ENCODE results near the gene CACNA1G. TPM values are rescaled to one million over a fixed set of nuclear protein-coding genes. Genes with fewer than 3 reads are reported as not detected.

CACNA1G gene
- total RNA-seq, 1 experiment from 2014 or later, result 6.7 TPM

- Mint-ChIP-seq H3K4me3 (no peak overlapping the region), H3K9me3 (no peaks in the 10 kb centered on the region), H3K4me1 (peaks cover 15% of the 10 kb centered on the region), H3K36me3 (no peaks in the 10 kb centered on the region), H3K27me3 (ENCODE audit: low read depth) (peaks cover 30% of the 10 kb centered on the region), H3K27ac (no peak overlapping the region)
- no peak for DNase-seq (ENCODE audit: low spot score)
- TF ChIP-seq, protein P1, sequence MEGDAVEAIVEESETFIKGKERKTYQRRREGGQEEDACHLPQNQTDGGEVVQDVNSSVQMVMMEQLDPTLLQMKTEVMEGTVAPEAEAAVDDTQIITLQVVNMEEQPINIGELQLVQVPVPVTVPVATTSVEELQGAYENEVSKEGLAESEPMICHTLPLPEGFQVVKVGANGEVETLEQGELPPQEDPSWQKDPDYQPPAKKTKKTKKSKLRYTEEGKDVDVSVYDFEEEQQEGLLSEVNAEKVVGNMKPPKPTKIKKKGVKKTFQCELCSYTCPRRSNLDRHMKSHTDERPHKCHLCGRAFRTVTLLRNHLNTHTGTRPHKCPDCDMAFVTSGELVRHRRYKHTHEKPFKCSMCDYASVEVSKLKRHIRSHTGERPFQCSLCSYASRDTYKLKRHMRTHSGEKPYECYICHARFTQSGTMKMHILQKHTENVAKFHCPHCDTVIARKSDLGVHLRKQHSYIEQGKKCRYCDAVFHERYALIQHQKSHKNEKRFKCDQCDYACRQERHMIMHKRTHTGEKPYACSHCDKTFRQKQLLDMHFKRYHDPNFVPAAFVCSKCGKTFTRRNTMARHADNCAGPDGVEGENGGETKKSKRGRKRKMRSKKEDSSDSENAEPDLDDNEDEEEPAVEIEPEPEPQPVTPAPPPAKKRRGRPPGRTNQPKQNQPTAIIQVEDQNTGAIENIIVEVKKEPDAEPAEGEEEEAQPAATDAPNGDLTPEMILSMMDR (IDR thresholded peaks at IDR 0.05), result no peak
- no peak for TF ChIP-seq CREB1 (CRISPR knock-in tag; IDR thresholded peaks at IDR 0.05)
- no peak for TF ChIP-seq OVOL2 (CRISPR knock-in tag; IDR thresholded peaks at IDR 0.05; ENCODE audit: borderline replicate concordance)
- ATAC-seq, result no peak
- POLR2A ChIA-PET, result no interaction called here
- CTCF ChIA-PET, result interaction anchor here (5.6 kb wide), 1 partner anchor 72 kb away, joined by 313 read pairs; no protein-coding TSS in a partner anchor
These were observed 6.3 kb upstream of the CACNA1G start for GRCh38 chr17:50554201-50554600.

- H3K4me1 Mint-ChIP-seq, result peaks cover 13% of the 10 kb centered on the region
- ChIA-PET POLR2A (no interaction called here), CTCF (interaction anchor here (0.5 to 3.5 kb wide), 4 partner anchors 32 to 71 kb away, joined by 3 to 11 read pairs (median 4); no protein-coding TSS in a partner anchor)
- no peaks in the 10 kb centered on the region for H3K36me3 Mint-ChIP-seq
- no peak overlapping the region for H3K27ac Mint-ChIP-seq
- no peak overlapping the region for H3K4me3 Mint-ChIP-seq
- ATAC-seq (no peak), DNase-seq (ENCODE audit: low spot score) (no peak)
- no peak for TF ChIP-seq TP53 (CRISPR knock-in tag; IDR thresholded peaks at IDR 0.05)
- TF ChIP-seq FOXP4 (CRISPR knock-in tag; IDR thresholded peaks at IDR 0.05), result no peak
- no peak for TF ChIP-seq CBFB (CRISPR knock-in tag; IDR thresholded peaks at IDR 0.05; ENCODE audit: low read depth)
- no peak for TF ChIP-seq ZNF121 (CRISPR knock-in tag; IDR thresholded peaks at IDR 0.05)
- TF ChIP-seq ZNF317 (CRISPR knock-in tag; IDR thresholded peaks at IDR 0.05; ENCODE audit: borderline replicate concordance, low read depth), result no peak
- peaks cover 40% of the 10 kb centered on the region for H3K27me3 Mint-ChIP-seq (ENCODE audit: low read depth)
- H3K9me3 Mint-ChIP-seq, result no peaks in the 10 kb centered on the region
These were observed 3.7 kb upstream of the CACNA1G start for GRCh38 chr17:50556803-50557202.

GRCh38 chr17:50557630-50558029, 2.9 kb upstream of the CACNA1G start:
- CTCF ChIA-PET, result interaction anchor here (1.0 to 3.5 kb wide), 2 partner anchors 69 to 70 kb away, joined by 3 to 11 read pairs; no protein-coding TSS in a partner anchor
- DNase-seq (ENCODE audit: low spot score) (no peak), ATAC-seq (no peak)
- TF ChIP-seq NR1H2 (CRISPR knock-in tag; IDR thresholded peaks at IDR 0.05), result no peak
- TF ChIP-seq KAT7 (CRISPR knock-in tag; IDR thresholded peaks at IDR 0.05; ENCODE audit: borderline replicate concordance), result no peak
- no peak for TF ChIP-seq ESRRA (CRISPR knock-in tag; IDR thresholded peaks at IDR 0.05; ENCODE audit: borderline replicate concordance)
- TF ChIP-seq HMGA2 (CRISPR knock-in tag; IDR thresholded peaks at IDR 0.05), result no peak
- no peak for TF ChIP-seq TCF7 (CRISPR knock-in tag; IDR thresholded peaks at IDR 0.05; ENCODE audit: low read depth)
- TF ChIP-seq OVOL2 (CRISPR knock-in tag; IDR thresholded peaks at IDR 0.05; ENCODE audit: borderline replicate concordance), result no peak
- Mint-ChIP-seq H3K9me3 (no peaks in the 10 kb centered on the region), H3K27ac (no peak overlapping the region), H3K36me3 (no peaks in the 10 kb centered on the region), H3K27me3 (ENCODE audit: low read depth) (peaks cover 48% of the 10 kb centered on the region), H3K4me1 (peaks cover 19% of the 10 kb centered on the region), H3K4me3 (0 out of 2 replicates have a peak overlapping the region, but pooled peaks have one; percentile 12)
- POLR2A ChIA-PET, result no interaction called here

DNA sequence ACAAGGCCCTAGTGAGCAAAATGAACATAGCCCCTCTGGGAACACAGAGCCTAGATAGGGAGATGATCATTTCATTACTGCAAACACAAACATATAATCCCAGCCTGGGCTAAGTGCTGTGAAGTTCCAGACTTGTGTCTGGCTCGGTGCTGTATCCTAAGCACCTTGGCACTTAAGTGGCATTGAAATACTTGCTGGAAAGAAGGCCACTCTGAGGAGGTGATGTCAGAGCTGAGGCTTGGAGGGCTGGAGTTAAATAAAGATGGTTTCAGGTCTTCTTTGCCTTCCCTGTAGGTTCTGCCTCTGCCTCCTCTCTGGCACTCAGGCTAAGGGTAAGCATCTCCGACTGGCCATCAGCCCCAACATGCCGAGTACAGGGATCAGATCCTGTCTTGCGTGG, 2.4 kb upstream of the CACNA1G start:
- Mint-ChIP-seq H3K4me1 (peaks cover 20% of the 10 kb centered on the region), H3K4me3 (peak overlapping the region; percentile 87), H3K36me3 (no peaks in the 10 kb centered on the region), H3K27me3 (ENCODE audit: low read depth) (peaks cover 53% of the 10 kb centered on the region), H3K27ac (no peak overlapping the region), H3K9me3 (no peaks in the 10 kb centered on the region)
- POLR2A ChIA-PET, result no interaction called here
- ATAC-seq (no peak), DNase-seq (ENCODE audit: low spot score) (no peak)
- CTCF ChIA-PET, result interaction anchor here (3.5 kb wide), 1 partner anchor 68 kb away, joined by 11 read pairs; no protein-coding TSS in a partner anchor
- TF ChIP-seq CREB1 (CRISPR knock-in tag; IDR thresholded peaks at IDR 0.05), result no peak
- no peak for TF ChIP-seq NR2C2 (CRISPR knock-in tag; IDR thresholded peaks at IDR 0.05)
- no peak for TF ChIP-seq GTF2I (CRISPR knock-in tag; conservative IDR thresholded peaks at IDR 0.05)
- TF ChIP-seq, protein P2, sequence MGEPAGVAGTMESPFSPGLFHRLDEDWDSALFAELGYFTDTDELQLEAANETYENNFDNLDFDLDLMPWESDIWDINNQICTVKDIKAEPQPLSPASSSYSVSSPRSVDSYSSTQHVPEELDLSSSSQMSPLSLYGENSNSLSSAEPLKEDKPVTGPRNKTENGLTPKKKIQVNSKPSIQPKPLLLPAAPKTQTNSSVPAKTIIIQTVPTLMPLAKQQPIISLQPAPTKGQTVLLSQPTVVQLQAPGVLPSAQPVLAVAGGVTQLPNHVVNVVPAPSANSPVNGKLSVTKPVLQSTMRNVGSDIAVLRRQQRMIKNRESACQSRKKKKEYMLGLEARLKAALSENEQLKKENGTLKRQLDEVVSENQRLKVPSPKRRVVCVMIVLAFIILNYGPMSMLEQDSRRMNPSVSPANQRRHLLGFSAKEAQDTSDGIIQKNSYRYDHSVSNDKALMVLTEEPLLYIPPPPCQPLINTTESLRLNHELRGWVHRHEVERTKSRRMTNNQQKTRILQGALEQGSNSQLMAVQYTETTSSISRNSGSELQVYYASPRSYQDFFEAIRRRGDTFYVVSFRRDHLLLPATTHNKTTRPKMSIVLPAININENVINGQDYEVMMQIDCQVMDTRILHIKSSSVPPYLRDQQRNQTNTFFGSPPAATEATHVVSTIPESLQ (CRISPR knock-in tag; IDR thresholded peaks at IDR 0.05), result no peak
- no peak for TF ChIP-seq E2F4 (CRISPR knock-in tag; IDR thresholded peaks at IDR 0.05; ENCODE audit: borderline replicate concordance, low read depth)
- TF ChIP-seq JAZF1 (CRISPR knock-in tag; IDR thresholded peaks at IDR 0.05), result no peak
- no peak for TF ChIP-seq ZNF396 (CRISPR knock-in tag; IDR thresholded peaks at IDR 0.05; ENCODE audit: borderline replicate concordance)
- no peak for TF ChIP-seq NR3C1 (CRISPR knock-in tag; conservative IDR thresholded peaks at IDR 0.05; ENCODE audit: low read depth)
- no peak for TF ChIP-seq PRRX2 (CRISPR knock-in tag; IDR thresholded peaks at IDR 0.05)
- TF ChIP-seq, protein P3, sequence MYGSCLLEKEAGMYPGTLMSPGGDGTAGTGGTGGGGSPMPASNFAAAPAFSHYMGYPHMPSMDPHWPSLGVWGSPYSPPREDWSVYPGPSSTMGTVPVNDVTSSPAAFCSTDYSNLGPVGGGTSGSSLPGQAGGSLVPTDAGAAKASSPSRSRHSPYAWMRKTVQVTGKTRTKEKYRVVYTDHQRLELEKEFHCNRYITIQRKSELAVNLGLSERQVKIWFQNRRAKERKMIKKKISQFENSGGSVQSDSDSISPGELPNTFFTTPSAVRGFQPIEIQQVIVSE (CRISPR knock-in tag; IDR thresholded peaks at IDR 0.05; ENCODE audit: borderline replicate concordance), result no peak
